Gastroesophageal sphincter (tissue), 3 donors: Measurements from ENCODE around the gene RNF208.

Source experiments
- POLR2A ChIP-seq, 2 donors: fragments of 450-650 bp; IDR thresholded peaks; one replicate each; pipeline ENCODE4 v1.6.1; 2017; ENCODE audit warnings: antibody characterized with exemption in 2 of 2, mild to moderate bottlenecking in 2 of 2, moderate library complexity in 1 of 2
- POLR2AphosphoS5 ChIP-seq: sonication (generic); formaldehyde crosslinking; IDR thresholded peaks from one replicate; pipeline ENCODE4 v1.6.1; 2017; ENCODE audit warnings: antibody characterized with exemption
- TF ChIP-seq, protein P1 (sequence below), 4 experiments: fragments of 200-600 bp in 2 of 4; fragments of 450-650 bp in 2 of 4; sonication (generic) in 1 of 4; IDR thresholded peaks; one replicate each; pipeline ENCODE4 v1.5.1; 2017 to 2019; ENCODE audit warnings: antibody characterized with exemption in 4 of 4, mild to moderate bottlenecking in 2 of 4, moderate library complexity in 2 of 4

DNA sequence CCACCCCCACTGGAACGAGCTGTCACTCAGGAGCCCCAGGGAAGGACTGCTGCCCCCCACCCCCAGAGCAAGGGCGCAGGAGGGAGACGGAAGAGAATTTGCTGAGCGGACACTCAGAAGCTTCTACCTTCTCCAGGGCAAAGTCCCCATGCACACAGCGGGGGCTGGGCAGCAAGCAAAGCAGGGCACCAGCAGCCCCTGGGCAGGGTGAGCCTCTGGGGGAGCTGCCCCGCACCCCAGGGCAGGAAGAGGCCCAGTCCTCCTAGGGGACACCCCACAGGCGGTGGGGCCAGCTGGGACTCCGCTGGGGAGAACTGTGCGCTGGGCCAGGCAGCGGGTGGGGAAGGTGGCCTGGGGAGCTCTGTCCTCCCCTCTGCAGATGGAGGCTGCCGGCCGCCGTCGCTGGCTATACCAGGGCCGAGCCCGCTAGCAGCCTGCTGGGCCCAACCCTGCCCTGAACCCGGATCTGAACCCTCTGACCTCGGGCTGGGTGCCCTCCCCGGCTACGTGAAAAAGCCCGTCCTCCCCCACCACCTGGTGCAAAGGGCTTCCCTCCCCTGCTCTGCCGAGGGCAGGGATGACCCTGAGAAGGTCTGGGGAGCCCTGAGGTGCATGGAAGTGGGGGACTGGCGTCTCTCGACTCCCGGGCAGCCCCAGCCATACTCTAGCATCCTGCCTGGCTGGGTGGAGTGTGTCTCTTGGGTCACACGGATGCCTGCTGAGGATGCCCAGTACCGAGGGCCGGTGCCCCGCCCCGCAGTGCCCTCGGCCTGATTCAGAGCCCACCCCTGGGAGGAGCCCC is 8.1 kb upstream of the RNF208 start:
- TF ChIP-seq POLR2AphosphoS5, result no peak
- TF ChIP-seq, protein P1, sequence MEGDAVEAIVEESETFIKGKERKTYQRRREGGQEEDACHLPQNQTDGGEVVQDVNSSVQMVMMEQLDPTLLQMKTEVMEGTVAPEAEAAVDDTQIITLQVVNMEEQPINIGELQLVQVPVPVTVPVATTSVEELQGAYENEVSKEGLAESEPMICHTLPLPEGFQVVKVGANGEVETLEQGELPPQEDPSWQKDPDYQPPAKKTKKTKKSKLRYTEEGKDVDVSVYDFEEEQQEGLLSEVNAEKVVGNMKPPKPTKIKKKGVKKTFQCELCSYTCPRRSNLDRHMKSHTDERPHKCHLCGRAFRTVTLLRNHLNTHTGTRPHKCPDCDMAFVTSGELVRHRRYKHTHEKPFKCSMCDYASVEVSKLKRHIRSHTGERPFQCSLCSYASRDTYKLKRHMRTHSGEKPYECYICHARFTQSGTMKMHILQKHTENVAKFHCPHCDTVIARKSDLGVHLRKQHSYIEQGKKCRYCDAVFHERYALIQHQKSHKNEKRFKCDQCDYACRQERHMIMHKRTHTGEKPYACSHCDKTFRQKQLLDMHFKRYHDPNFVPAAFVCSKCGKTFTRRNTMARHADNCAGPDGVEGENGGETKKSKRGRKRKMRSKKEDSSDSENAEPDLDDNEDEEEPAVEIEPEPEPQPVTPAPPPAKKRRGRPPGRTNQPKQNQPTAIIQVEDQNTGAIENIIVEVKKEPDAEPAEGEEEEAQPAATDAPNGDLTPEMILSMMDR (IDR thresholded peaks at IDR 0.05), result no peak
- TF ChIP-seq POLR2A (IDR thresholded peaks at IDR 0.05), result no peak
